ENCODE results near the gene TUBG1.
"Not testable (repeated sequence)": the region's sequence is repeated elsewhere in the genome, so short reads cannot be mapped to it uniquely, and the experiment has no call there.

TUBG1 gene

DNA sequence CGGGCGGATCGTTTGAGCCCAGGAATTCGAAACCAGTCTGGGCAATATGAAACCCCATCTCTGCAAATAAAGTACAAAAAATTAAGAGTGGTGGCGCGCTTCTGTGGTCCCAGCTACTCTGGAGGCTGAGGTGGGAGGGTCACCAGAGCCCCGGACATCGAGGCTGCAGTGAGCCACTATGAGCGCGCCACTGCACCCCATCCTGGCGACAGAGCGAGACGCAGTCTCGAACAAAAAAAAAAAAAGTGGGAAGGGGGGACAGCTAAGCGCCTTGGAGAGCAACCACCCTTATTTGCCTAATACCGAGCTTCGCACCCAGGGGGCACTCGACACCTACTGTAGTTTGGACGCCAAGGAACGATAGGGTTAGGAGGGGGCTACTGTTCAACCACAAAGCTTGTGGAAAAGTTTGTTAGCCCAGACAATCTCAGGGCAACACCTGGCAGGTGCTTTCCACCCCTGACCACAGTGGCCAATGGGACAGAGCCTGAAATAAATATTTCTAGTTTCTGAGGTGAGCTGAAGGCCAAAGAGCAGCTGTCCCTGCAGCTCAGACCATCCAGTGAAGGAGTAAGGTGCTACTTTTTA is 31.1 kb upstream of the TUBG1 start:
- FAIRE-seq: no peak
- DNase-seq (ENCODE audit: insufficient read length, low spot score): peak; percentile 94

DNA sequence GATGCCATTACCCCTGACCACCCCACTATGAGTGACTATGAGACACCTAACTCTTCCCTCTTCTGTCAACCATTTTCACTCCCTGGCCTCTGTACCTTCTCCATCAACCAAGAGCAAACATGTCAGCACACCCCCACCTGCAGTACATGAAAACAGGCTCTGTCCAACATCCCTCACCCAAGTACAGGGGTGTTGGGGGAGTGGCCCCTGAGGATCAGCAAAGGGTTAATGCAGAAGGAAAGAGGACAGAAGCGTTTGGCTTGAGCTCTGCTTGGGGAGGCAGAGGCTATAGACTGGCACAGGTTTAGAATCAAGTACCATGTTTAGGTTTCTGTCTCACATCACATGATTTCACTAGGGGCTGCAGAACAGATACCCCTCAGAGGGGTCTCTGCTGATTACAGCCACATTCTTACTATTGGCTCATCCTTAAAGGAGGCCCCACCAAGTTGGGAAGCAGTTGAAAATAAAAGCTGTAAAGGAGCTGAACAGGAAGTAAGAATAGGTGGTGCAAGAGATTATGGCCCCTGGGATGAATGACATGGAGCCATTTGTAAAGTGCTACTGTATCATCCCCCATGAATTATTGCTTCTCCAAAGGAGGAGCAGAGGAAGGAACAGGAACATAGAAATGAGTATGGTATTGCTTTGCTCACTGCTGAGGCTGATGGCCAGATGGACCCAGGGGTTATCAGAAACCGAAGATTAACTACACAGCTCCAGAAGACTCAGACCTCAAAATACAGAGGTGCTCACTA is 29.5 kb upstream of the TUBG1 start:
- DNase-seq (ENCODE audit: insufficient read length, low spot score): no peak
- no peak for FAIRE-seq

DNA sequence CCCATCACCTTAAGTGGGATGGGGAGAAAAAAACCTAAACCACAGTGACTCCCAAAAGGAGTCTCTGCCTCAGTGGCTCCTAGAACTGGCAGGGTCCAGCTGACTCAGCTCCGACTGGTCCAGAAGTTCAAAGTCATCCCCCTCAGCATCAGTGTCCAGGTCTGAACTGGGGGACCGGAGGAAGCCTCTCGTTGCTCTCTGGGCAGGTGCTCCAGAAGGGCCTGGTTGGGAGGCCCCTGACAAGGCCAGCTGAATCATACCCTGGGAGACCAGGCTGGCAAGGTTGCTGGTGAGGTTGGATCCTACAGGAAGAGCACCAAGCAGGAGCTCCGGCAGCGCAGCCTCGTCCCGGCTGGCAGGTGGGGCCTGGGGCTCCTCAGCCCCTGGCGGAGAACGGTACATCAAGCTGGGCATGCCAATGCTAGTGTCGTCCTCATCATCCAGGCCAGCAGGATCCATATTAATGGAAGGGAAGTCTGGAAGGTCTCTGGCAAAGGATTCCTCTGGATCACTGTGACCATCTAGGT is 27.7 kb upstream of the TUBG1 start:
- DNase-seq (ENCODE audit: insufficient read length, low spot score) (no peak), FAIRE-seq (no peak)

DNA sequence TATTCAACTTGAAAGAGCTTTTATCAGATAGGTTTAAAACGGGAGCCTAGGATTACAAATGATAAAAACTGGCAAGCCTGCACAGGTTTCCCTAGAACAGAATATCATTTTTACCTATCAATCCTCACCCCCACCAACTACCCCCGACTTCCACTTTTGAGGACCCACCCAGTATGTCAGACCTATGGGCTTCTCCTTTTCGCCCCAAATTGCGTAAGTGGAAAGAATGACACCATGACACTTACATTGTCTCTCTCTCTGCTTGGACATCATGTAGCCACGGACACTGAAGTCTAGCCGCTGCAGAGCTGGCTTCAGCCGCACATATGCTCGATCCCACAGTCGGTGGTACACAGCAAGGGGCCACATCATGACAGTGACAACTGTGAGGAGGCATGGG is 24.6 kb upstream of the TUBG1 start:
- FAIRE-seq: no peak
- DNase-seq (ENCODE audit: insufficient read length, low spot score): no peak

DNA sequence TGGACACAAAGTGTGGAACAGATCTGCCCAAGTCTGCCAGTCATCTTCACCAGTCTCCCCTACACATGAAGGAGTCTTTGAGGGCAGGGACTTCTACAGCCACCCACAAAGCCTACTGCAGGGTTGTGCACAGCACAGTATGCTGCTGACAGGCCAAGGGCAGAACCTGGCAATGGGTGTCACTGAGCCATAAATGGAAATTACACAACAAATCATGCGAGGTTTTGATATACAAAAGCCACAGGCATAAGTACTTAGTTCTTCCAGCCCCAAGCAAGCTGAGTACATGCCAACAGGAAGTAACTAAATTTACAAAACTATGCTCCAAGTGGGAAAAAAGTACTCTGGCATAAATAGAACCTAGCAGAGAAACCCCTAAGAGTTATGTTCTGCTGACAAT is 24.1 kb upstream of the TUBG1 start:
- no peak for FAIRE-seq
- DNase-seq (ENCODE audit: insufficient read length, low spot score): no peak

DNA sequence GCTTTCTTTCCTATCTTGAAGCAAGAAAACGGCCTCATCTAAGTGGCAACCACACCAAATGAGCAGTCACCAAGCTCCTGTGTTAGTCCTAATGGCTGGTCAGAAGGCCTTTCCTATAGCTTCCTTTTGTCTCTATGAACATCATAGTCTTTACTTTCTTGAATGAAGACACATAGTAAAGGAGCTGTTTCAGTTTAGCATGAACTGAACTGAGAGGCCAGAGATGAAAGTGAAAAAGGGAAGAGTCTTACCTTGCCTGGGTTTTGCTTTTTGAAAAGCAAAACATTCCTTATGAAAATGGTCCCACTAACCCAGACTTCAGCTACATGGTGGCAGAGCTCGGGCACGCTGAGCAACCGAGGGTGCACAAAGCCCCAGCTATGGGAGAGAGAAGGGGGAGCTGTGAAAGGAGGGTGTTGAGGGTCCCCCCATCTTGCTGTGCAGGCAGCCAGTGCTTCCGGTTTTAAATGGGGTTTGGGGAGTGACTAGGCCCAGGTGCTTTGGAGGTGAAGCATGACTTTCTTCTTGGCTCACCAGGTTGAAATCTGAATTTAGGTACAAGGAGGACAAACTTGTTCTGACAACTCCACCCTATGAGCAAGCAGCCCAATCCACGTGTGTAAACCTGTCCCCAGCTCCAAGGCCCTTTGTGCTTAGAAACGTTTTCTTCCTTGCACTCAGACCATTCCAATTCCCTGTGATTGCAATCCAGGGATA is 22.8 kb upstream of the TUBG1 start:
- FAIRE-seq (no peak), DNase-seq (ENCODE audit: insufficient read length, low spot score) (no peak)

DNA sequence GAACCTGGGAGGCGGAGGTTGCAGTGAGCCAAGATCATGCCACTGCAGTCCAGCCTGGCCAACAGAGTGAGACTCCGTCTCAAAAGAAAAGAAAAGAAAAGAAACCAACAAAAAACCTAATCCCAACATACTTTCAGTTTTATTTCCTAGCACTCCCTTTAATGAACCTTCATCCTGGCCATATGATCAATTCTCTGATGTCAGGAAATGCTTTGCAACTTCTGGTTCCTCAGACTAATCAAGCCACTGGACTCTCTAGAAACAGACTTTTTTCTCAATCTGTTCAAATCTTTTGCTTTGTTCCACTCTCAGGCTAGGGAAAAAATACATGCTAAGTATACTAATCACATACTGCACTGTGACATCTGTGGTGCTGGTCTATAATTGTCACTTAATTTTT is 18.6 kb upstream of the TUBG1 start:
- DNase-seq (ENCODE audit: insufficient read length, low spot score) (no peak), FAIRE-seq (no peak)

DNA sequence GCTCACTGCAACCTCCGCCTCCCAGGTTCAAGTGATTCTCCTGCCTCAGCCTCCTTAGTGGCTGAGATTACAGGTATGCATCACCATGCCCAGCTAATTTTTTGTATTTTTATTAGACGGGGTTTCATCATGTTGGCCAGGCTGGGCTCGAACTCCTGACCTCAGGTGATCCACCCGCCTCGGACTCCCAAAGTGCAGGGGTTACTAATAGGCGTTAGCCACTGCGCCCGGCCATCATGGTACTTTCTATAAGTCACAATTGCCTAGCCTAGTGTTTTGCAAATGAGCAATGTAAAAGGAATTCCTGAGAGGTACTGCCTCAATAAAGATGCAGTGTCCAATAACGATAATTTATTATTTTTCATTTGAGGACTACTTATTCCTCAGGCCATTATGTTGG is 18.1 kb upstream of the TUBG1 start:
- FAIRE-seq (no peak), DNase-seq (ENCODE audit: insufficient read length, low spot score) (no peak)

DNA sequence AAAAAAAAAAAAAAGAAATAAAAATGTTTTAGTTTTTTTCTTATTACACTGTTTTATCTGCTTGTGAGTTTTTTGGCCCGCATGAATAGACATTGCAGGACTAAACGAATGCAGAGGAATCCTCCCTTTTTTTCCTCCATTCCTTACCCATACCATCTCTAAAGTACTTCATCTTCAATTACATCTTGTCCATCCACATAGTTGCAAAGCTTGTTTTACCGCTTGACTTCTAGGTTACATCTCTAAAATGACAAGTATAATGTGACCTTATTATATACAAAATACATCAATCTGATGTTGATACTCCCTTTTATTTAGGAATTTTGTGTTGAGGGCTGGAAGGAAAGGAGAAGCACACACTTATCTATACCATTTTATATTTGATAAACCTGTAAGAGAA is 13.1 kb upstream of the TUBG1 start:
- DNase-seq (ENCODE audit: insufficient read length, low spot score) (no peak), FAIRE-seq (no peak)

DNA sequence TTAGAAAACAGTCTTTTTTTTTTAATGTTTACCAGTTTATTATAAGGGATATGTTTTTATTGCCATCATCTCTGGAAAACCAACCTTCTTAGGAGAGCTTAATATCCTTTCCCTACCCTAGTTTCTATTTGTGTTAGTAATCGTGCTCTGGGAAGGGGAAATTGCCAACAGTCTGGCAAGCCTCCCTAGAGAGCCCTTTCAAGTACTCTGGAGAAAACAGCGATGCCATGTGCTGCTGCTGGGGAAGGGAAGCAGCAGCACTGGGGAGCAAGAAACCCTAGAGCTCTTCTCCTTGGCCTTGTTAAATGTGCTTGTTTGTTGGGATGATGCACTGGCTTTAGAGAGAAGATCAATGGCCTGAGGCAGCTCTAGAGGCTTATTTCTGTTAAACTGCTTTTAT is 10.6 kb upstream of the TUBG1 start:
- DNase-seq (ENCODE audit: insufficient read length, low spot score): no peak
- no peak for FAIRE-seq

DNA sequence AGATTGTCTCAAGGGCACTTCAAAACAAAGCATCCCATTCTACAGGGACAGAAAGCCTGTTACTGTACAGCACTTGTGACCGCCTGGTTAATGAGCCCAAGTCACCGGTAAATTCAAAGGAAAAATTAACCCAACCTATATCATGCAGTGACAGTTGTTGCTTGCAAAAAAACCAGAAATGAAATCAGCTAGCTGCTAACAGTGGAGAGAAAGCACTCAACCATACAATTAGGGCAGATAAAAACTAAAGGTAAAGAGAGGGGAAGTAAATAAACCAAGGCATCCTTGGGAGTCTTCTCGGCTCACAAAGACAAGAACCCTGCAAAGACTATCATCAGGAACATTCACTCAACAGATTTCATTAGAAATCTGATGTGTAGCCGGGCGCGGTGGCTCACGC is 6.2 kb upstream of the TUBG1 start:
- DNase-seq (ENCODE audit: insufficient read length, low spot score) (no peak), FAIRE-seq (no peak)

DNA sequence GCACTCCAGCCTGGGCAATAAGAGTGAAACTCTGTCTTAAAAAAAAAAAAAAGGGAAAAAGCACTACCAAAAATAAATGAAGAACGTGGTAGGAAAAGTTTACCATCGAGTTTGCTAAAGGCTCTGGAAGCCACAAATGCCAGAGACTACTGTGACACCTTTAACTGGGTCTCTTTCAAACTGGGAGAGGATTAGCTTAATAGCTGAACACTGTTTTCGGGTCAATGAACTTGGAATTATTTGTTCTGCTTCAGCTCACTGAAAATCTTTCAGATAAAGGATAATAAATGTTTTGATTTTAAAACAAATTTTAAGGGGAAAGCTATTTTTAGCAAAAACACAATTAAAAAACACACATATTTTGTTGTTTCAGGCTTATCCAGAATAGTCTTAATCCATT is 1.7 kb upstream of the TUBG1 start:
- DNase-seq (ENCODE audit: insufficient read length, low spot score) (no peak), FAIRE-seq (no peak)

DNA sequence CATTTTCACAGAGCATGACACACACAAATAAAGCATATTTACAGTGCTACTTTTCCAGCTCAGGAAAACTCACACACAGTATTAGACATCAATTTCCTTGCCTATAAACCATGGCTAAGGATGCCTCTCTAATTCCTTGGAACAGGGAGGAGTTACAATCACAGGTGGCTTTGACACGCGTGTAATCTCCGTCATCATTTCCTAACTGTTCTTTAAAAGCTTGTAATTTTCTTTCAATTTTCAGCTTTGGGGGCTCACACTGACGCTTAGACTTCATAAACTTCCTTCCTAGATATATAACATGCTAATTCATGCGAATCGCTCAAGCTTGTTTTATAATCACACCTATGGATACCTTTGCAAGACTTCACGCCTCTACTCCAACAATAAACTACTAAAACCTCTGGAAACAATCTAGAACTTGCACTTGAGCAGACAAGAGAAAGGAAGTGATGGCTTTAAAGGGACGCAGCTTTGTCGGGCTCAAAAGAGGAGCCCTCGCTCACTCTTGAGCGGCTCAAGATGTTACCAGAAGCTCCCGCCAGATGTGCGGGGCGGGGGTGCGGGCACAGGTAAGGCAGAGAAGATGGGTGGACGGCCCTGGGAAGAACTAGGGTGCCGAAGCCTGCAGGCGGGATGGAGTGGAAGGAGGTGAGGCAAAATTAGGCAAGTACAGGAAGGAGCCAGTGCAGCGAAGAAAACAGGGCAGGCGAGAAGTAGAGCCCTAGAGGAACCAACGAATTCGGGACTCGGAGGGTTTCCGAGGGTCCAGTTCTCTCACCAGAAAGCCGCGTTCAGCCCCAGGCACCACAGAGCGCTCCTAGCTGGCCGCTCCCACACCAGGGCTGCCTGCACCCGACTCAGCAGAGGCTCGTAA is 940 bp upstream of the TUBG1 start:
- no peak for FAIRE-seq
- DNase-seq (ENCODE audit: insufficient read length, low spot score): no peak

DNA sequence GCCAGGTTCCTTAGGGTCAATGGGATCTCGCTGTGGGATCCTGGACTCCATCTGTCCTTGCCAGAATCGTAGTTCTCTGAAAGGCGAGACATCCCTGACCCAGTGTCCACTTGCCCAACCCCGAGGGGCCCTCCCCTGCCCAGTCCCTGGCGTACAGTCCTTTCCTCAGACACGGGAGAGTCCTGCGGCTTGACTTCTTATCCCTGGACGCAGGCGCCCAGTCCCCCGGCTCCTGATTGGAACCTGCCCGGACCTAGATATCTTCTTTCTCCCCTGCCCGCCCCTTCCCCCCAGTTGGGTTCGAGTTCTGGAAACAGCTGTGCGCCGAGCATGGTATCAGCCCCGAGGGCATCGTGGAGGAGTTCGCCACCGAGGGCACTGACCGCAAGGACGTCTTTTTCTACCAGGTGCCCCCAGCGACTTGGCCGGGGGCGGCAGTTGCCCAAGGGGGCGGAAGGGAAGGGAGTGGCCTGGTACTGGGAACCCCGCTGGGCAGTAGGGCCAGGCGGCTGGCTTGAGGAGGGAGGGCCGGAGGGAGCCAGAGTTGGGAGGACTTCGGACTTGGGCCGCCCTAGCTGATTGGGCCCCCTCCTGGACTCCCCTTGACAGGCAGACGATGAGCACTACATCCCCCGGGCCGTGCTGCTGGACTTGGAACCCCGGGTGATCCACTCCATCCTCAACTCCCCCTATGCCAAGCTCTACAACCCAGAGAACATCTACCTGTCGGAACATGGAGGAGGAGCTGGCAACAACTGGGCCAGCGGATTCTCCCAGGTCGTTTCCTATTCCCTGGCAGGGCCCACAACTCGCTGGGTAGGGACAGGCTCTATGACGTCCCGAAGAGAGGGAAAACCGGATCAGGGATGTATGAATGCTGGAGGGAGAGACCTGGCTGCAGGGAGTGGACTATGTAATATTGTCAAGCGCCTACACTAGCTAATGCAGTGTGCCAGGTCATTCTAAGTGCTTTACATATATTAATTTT is 625 bp downstream of the TUBG1 start:
- DNase-seq (ENCODE audit: insufficient read length, low spot score); FAIRE-seq: not testable (repeated sequence)

DNA sequence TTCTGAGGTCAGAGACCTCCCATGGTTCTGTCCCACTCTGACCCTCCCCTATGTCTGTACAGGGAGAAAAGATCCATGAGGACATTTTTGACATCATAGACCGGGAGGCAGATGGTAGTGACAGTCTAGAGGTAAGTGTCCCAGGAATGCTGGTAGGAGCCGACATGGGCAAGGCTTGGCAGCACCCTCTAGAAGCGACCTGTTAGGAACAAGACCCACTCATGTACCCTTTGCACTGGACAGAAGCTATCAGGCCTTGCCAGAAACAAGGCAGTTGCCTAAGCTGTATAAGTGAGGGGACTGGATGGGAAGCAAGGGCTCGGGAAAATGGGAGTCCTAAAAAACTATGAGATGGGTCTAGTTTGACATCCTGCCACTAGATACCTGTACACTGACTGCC is 2.5 kb downstream of the TUBG1 start:
- FAIRE-seq: peak; percentile 4
- DNase-seq (ENCODE audit: insufficient read length, low spot score): no peak

DNA sequence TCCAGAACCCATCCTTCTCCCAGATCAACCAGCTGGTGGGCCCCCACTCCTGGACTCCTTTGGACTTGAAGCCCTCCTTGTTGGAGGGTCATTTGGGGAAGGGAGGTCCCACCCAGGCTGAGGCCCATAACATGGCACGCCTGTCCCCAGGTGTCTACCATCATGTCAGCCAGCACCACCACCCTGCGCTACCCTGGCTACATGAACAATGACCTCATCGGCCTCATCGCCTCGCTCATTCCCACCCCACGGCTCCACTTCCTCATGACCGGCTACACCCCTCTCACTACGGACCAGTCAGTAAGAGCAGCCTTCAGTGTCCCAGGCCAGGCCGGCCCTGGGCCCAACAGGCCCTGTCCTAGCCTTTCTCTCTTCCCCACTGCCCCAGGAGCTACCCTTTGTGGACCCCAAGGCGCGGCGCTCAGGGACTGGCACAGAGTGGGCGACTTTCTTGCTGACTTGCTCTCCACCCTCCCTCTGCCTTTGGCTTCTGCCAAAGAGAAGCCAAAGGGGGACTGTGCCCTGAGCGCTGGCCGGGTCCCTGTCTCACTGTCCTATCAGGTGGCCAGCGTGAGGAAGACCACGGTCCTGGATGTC is 4.3 kb downstream of the TUBG1 start:
- no peak for FAIRE-seq

DNA sequence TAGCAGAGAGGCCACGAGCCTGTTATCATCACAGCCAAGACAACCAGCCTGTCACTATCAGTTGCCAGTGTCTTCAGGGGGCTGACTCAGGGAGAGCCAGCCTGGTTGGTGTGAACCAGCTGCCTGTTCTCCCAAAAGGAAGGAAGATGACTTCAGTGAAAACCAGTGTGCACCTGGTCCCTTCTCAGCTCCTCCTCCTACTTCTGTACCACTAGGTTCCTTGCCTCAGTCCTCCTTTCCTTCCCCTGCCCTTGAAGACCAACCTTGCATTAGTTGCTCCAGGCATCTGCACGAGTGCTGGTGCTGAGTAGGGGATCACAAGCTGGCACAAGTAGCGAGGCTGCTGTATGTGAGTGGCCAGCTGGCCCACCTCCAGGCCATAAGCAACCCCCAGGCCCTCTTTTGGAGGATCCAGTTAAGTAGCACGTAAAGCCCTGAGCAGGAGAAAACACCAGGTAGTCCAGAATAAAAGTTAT is 8.5 kb downstream of the TUBG1 start:
- DNase-seq (ENCODE audit: insufficient read length, low spot score) (no peak), FAIRE-seq (no peak)

More for the DNA sequence above, 4.3 kb downstream of the TUBG1 start:
- DNase-seq (ENCODE audit: insufficient read length, low spot score): no peak

DNA sequence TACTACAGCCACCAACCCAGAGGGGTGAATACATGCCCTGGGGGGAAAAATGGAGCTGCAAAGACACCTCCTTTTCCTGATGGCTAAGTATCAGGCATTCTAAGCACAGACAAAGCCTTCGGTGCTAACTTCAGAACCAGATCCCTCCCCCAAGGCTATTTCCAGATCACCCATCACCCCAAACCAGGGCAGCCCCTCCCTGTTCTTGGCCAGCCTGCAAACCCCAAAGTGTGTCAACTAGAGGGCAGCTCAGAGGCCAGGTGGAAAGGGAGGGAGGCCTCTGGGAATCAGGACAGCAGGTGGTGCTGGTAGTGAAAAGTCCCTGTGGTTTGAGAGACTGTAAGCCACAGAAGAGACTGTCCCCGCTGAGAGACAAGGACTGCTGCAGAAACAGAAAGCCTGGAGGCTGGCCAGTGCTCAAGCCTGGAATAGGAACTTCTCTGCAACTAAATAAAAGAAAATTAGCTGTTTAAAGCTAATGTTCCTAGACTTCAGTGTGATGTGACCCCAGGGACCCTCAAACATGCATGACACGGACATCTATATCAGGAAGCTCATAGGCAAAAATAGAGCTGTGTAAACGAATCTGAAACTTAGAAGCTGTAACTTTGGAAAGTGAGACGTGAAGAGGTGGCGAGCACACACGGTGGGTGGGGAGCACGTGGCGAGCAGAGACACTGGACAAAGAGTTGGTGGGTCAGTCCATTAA is 9.1 kb downstream of the TUBG1 start:
- FAIRE-seq: no peak
- peak; percentile 62 for DNase-seq (ENCODE audit: insufficient read length, low spot score)

All from HTR-8/SVneo (cell line).